Measurements from ENCODE around the gene UGT1A9.

Gene UGT1A9

DNA sequence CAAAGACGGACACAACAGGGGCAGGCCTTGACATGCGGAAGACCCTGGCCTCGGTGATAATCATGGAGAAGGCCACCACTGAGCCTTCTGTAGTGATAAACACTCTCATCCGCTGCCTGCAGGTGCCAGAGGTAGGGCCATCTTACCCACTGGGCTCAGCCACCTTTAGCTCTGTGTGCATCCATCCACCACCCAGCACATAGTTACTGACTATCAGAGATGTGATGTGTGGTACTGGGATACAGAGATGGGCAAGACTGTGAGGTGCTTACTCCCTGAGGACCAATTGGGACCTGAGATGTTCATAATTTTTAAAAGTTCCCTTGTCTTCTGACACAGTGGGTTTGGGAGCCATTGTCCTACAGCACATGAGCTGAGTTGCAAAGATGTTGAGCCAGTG lies 108.0 kb downstream of the UGT1A9 start:
- H3K27ac ChIP-seq = no peak overlapping the region
- TF ChIP-seq, protein P1, sequence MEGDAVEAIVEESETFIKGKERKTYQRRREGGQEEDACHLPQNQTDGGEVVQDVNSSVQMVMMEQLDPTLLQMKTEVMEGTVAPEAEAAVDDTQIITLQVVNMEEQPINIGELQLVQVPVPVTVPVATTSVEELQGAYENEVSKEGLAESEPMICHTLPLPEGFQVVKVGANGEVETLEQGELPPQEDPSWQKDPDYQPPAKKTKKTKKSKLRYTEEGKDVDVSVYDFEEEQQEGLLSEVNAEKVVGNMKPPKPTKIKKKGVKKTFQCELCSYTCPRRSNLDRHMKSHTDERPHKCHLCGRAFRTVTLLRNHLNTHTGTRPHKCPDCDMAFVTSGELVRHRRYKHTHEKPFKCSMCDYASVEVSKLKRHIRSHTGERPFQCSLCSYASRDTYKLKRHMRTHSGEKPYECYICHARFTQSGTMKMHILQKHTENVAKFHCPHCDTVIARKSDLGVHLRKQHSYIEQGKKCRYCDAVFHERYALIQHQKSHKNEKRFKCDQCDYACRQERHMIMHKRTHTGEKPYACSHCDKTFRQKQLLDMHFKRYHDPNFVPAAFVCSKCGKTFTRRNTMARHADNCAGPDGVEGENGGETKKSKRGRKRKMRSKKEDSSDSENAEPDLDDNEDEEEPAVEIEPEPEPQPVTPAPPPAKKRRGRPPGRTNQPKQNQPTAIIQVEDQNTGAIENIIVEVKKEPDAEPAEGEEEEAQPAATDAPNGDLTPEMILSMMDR (IDR thresholded peaks at IDR 0.05) = no peak
- no peak overlapping the region for H3K4me3 ChIP-seq (ENCODE audit: low read depth in 1 of 2, low read length in 1 of 2)
- H3K9me3 ChIP-seq = no peaks in the 10 kb centered on the region
- no peaks in the 10 kb centered on the region for H3K27me3 ChIP-seq
- no peaks in the 10 kb centered on the region for H3K4me1 ChIP-seq (ENCODE audit: control insufficient read depth in 1 of 2, insufficient read depth in 1 of 2, low read depth in 1 of 2, low read length in 1 of 2)
- H3K36me3 ChIP-seq = no peaks in the 10 kb centered on the region

DNA sequence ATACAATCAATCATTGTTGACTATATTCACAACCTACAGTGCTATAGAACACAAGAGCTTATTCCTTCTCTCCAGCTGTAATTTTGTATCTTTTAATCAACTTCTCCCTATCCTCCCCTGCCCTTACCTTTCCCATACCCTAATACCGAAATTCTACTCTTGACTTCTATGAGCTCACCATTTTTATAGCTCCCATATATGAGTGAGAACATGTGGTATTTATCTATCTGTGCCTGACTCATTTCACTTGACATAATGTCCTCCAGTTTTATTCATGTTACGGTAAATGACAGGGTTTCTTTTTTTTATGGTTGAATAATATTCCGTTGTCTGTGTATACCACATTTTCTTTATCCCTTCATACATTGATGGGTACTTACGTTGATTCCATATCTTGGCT lies 109.1 kb downstream of the UGT1A9 start:
- Histone ChIP-seq H3K4me1 (ENCODE audit: control insufficient read depth in 1 of 2, insufficient read depth in 1 of 2, low read depth in 1 of 2, low read length in 1 of 2) (no peaks in the 10 kb centered on the region), H3K36me3 (no peaks in the 10 kb centered on the region), H3K4me3 (ENCODE audit: low read depth in 1 of 2, low read length in 1 of 2) (no peak overlapping the region), H3K27me3 (no peaks in the 10 kb centered on the region), H3K27ac (no peak overlapping the region), H3K9me3 (no peaks in the 10 kb centered on the region)
- TF ChIP-seq, protein P1 (IDR thresholded peaks at IDR 0.05) = no peak

DNA sequence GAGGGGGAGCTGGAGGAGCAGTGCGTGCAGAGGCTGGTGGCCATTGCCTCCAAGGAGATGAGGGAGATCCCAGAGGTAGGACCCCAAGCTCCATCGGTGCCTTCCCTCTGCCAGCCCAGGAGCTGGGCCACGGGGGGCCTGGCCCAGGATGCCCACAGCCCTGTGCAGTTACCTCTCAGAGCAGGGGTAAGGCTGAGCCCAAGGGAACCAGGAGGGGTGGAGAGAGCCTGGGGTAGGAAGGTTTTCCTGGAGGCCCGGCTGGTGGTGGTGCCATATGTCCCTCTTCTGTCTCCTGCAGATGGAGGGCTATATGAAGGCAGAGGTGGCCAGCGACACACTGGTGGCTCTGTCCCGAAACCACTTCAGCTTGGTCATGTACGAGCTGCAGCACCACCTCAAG lies 117.9 kb downstream of the UGT1A9 start:
- H3K27ac ChIP-seq = no peak overlapping the region
- no peaks in the 10 kb centered on the region for H3K9me3 ChIP-seq
- H3K4me1 ChIP-seq (ENCODE audit: control insufficient read depth in 1 of 2, insufficient read depth in 1 of 2, low read depth in 1 of 2, low read length in 1 of 2) = no peaks in the 10 kb centered on the region
- no peak overlapping the region for H3K4me3 ChIP-seq (ENCODE audit: low read depth in 1 of 2, low read length in 1 of 2)
- no peaks in the 10 kb centered on the region for H3K36me3 ChIP-seq
- TF ChIP-seq, protein P1 (IDR thresholded peaks at IDR 0.05) = no peak
- H3K27me3 ChIP-seq = no peaks in the 10 kb centered on the region

DNA sequence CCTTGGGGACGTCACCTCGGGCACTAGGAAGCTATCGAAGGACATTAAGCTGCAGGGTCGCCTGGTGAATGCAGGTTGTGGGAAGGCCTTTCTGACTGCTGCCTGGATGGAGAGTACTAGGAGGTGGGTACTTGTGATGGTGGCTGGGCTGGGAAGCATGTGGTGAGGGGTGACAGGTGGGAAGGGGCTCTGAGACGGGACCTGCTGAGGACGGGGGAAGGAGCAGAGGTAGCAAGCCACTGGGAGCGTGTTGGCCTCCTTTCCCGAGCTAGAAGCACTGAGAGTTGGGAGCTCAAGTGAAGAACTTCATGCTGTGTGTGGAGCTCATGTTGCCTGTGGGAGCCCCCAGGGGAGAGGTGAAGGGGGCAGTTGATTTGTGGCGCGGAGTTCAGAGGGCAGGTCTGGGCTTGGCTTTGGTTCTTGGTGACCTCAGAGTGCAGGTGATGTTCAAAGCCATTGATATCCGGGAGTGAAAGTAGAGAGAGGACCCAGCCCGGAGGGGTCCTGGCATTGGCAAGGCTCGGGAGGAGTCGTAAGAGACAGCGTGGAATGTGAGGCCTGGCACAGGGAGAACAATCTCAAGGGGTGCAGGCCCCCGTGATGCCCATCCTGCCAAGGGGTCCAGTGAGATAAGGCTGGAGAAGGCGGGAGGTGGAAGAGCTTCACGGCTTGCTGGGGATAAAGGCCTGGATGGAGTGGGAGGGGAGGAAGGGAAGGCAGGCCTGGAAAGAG lies 119.6 kb downstream of the UGT1A9 start:
- TF ChIP-seq, protein P1 (IDR thresholded peaks at IDR 0.05) = no peak
- Histone ChIP-seq H3K4me1 (ENCODE audit: control insufficient read depth in 1 of 2, insufficient read depth in 1 of 2, low read depth in 1 of 2, low read length in 1 of 2) (no peaks in the 10 kb centered on the region), H3K36me3 (no peaks in the 10 kb centered on the region), H3K4me3 (ENCODE audit: low read depth in 1 of 2, low read length in 1 of 2) (no peak overlapping the region), H3K27me3 (no peaks in the 10 kb centered on the region), H3K9me3 (no peaks in the 10 kb centered on the region), H3K27ac (no peak overlapping the region)

DNA sequence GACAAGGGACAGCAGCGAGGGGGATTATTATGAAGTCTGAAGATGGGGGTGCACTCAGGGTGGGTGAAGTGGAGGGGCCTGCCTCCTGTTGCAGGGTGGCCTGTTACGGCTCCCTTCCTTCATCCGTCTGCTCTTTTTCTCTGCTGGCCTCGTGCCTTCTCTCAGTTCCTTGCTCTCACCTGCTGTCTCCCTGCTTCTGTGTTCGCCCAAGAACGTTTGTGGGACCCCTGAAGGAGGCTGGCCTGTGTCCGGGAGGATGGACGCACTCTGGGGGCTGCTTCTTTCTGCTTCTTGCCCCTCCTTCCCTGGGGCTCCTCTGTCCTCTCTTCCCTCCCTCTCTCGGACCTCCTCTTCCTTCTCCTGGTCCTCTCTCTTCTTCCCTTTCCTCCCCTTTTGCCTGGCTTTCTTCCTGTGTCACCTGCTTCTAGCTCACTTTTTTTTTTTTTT lies 120.2 kb downstream of the UGT1A9 start:
- Histone ChIP-seq H3K36me3 (no peaks in the 10 kb centered on the region), H3K9me3 (no peaks in the 10 kb centered on the region), H3K27ac (no peak overlapping the region), H3K27me3 (no peaks in the 10 kb centered on the region), H3K4me1 (ENCODE audit: control insufficient read depth in 1 of 2, insufficient read depth in 1 of 2, low read depth in 1 of 2, low read length in 1 of 2) (no peaks in the 10 kb centered on the region), H3K4me3 (ENCODE audit: low read depth in 1 of 2, low read length in 1 of 2) (no peak overlapping the region)
- TF ChIP-seq, protein P1 (IDR thresholded peaks at IDR 0.05) = no peak
